Hepatocyte (in vitro differentiated cells): Measurements from ENCODE around the gene SLC2A5. TPM values are rescaled to one million over a fixed set of nuclear protein-coding genes. Genes with fewer than 3 reads are reported as not detected.
"Not testable (repeated sequence)": the region's sequence is repeated elsewhere in the genome, so short reads cannot be mapped to it uniquely, and the experiment has no call there.

Experiments
- DNase-seq: peaks from one replicate; pipeline ENCODE4 v3.0.0-alpha.2; 2016; ENCODE audit warnings: low spot score
- H2AFZ ChIP-seq: fragments of 200-600 bp; sonication (generic); 2 replicates; pipeline ENCODE4 v1.6.0; 2016; ENCODE audit warnings: antibody characterized with exemption, mild to moderate bottlenecking
- H3K27ac ChIP-seq: fragments of 200-600 bp; sonication (generic); 2 replicates; pipeline ENCODE4 v1.5.1; 2016; ENCODE audit warnings: mild to moderate bottlenecking
- H3K27me3 ChIP-seq: fragments of 200-600 bp; sonication (generic); 2 replicates; pipeline ENCODE4 v1.6.1; 2016
- H3K36me3 ChIP-seq: fragments of 200-600 bp; sonication (generic); replicated peaks from 2 replicates; pipeline ENCODE4 v1.5.1; 2016; ENCODE audit warnings: low read depth; ENCODE audit not compliant: insufficient read depth
- H3K4me1 ChIP-seq: fragments of 200-600 bp; sonication (generic); 2 replicates; pipeline ENCODE4 v1.5.1; 2016; ENCODE audit warnings: mild to moderate bottlenecking, moderate library complexity; ENCODE audit not compliant: insufficient read depth
- H3K4me2 ChIP-seq: fragments of 200-600 bp; sonication (generic); 2 replicates; pipeline ENCODE4 v1.6.0; 2016
- H3K4me3 ChIP-seq: fragments of 200-600 bp; sonication (generic); 2 replicates; pipeline ENCODE4 v1.5.1; 2016; ENCODE audit warnings: mild to moderate bottlenecking
- H3K79me2 ChIP-seq: fragments of 200-600 bp; sonication (generic); 2 replicates; pipeline ENCODE4 v1.6.0; 2017; ENCODE audit warnings: mild to moderate bottlenecking
- H3K9me2 ChIP-seq: fragments of 200-600 bp; sonication (generic); replicated peaks from 2 replicates; pipeline ENCODE4 v1.6.0; 2017; ENCODE audit warnings: mild to moderate bottlenecking; ENCODE audit not compliant: insufficient read depth
- H3K9me3 ChIP-seq: fragments of 200-600 bp; sonication (generic); 2 replicates; pipeline ENCODE4 v1.5.1; 2016; ENCODE audit warnings: low read depth, mild to moderate bottlenecking
- H4K20me1 ChIP-seq: fragments of 200-600 bp; sonication (generic); 2 replicates; pipeline ENCODE4 v1.6.0; 2016; ENCODE audit warnings: mild to moderate bottlenecking; ENCODE audit not compliant: insufficient read depth, poor library complexity, severe bottlenecking
- EZH2 ChIP-seq: fragments of 200-600 bp; sonication (generic); IDR thresholded peaks from 2 replicates; pipeline ENCODE4 v1.6.1; 2016; ENCODE audit warnings: antibody characterized with exemption, mild to moderate bottlenecking, borderline replicate concordance
- EZH2phosphoT487 ChIP-seq: fragments of 200-600 bp; sonication (generic); IDR thresholded peaks from one replicate; pipeline ENCODE4 v1.6.1; 2018; ENCODE audit warnings: antibody characterized with exemption, mild to moderate bottlenecking, low read depth, moderate library complexity; ENCODE audit not compliant: unreplicated experiment, severe bottlenecking
- WGBS: methylation state at CpG from one replicate; pipeline ENCODE4 v1.1.6; 2016; ENCODE audit warnings: low lambda C conversion rate; ENCODE audit errors: missing lambda C conversion rate; 5-methylcytosine and 5-hydroxymethylcytosine counted together
- polyA plus RNA-seq: library from polyadenylated mRNA; unstranded; fragments of >200 nt; fragmentation: Nextera tagmentation; extraction: Ambion mirVana; gene quantifications from 2 replicates; pipeline ENCODE4 v1.2.1, GENCODE V29; 2016
- total RNA-seq: library from RNA; depleted of rRNA; stranded (reverse); fragments of >200 nt; gene quantifications from 2 replicates; pipeline ENCODE4 v1.2.3, GENCODE V29; 2014
- TF ChIP-seq, protein P1 (sequence below): fragments of 200-600 bp; sonication (generic); IDR thresholded peaks from 2 replicates; pipeline ENCODE4 v1.5.1; 2016; ENCODE audit warnings: antibody characterized with exemption, mild to moderate bottlenecking; ENCODE audit not compliant: poor library complexity

SLC2A5 gene
- total and polyA plus RNA-seq, 2 experiments from 2014 or later: 7.2 to 8.2 TPM

DNA sequence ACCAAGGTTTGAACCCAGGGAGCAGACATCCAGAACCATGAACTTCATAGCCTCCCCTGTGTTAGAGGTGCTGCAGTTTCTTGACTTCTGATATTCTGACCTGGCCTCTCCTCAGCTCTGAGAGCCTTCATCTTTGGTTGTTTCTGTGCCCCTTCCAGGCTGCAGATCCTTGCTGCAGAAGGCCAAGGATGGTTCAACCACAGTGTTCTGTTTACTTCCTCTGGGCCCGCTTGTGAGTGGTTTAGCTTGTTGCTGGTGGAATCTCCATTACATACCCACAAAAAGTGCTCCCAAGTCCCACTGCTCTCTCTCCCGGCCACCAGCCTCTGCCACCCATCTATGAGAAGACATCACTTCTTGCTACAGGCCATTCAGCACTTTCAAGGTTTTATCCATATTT lies 34.2 kb downstream of the SLC2A5 start:
- H3K4me3 ChIP-seq: no peak overlapping the region
- H3K27me3 ChIP-seq: no peaks in the 10 kb centered on the region
- TF ChIP-seq EZH2phosphoT487 (no peak), EZH2 (no peak)
- no peaks in the 10 kb centered on the region for H4K20me1 ChIP-seq
- no peaks in the 10 kb centered on the region for H3K9me3 ChIP-seq
- no peak overlapping the region for H3K4me2 ChIP-seq
- WGBS: 93% methylated on average over 2 of the region's 2 CpGs
- no peaks in the 10 kb centered on the region for H3K36me3 ChIP-seq
- H2AFZ ChIP-seq: no peak overlapping the region
- no peaks in the 10 kb centered on the region for H3K79me2 ChIP-seq
- H3K9me2 ChIP-seq: no peaks in the 10 kb centered on the region
- no peak for DNase-seq
- no peaks in the 10 kb centered on the region for H3K4me1 ChIP-seq
- no peak overlapping the region for H3K27ac ChIP-seq

DNA sequence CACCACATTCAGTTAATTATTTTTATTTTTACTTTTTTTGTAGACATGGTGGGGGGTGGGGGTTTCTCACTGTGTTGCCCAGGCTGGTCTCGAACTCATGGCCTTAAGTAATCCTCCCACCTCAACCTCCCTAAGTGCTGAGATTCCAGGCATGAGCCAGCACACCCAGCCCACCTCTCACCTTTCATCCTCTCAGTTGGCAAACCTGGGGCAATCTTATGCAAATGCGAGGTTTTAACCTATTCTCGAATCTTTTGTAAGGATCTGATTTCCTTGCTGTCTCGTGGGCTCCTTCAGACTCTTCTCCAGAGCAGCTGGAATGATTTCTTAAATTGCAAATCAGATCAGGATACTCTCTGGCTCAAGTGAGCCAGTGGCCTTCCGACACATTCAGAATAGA lies 36.1 kb downstream of the SLC2A5 start:
- TF ChIP-seq EZH2: no peak
- TF ChIP-seq, protein P1, sequence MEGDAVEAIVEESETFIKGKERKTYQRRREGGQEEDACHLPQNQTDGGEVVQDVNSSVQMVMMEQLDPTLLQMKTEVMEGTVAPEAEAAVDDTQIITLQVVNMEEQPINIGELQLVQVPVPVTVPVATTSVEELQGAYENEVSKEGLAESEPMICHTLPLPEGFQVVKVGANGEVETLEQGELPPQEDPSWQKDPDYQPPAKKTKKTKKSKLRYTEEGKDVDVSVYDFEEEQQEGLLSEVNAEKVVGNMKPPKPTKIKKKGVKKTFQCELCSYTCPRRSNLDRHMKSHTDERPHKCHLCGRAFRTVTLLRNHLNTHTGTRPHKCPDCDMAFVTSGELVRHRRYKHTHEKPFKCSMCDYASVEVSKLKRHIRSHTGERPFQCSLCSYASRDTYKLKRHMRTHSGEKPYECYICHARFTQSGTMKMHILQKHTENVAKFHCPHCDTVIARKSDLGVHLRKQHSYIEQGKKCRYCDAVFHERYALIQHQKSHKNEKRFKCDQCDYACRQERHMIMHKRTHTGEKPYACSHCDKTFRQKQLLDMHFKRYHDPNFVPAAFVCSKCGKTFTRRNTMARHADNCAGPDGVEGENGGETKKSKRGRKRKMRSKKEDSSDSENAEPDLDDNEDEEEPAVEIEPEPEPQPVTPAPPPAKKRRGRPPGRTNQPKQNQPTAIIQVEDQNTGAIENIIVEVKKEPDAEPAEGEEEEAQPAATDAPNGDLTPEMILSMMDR: no peak
- no peak for TF ChIP-seq EZH2phosphoT487
- H3K27me3 ChIP-seq: no peaks in the 10 kb centered on the region
- H3K4me3 ChIP-seq: no peak overlapping the region
- no peak overlapping the region for H3K4me2 ChIP-seq
- no peak overlapping the region for H2AFZ ChIP-seq
- H3K9me2 ChIP-seq: no peaks in the 10 kb centered on the region
- H3K79me2 ChIP-seq: no peaks in the 10 kb centered on the region
- no peaks in the 10 kb centered on the region for H3K4me1 ChIP-seq
- H3K27ac ChIP-seq: no peak overlapping the region
- 70% methylated on average over 5 of the region's 5 CpGs for WGBS
- no peaks in the 10 kb centered on the region for H4K20me1 ChIP-seq
- H3K9me3 ChIP-seq: no peaks in the 10 kb centered on the region
- DNase-seq: no peak
- no peaks in the 10 kb centered on the region for H3K36me3 ChIP-seq

DNA sequence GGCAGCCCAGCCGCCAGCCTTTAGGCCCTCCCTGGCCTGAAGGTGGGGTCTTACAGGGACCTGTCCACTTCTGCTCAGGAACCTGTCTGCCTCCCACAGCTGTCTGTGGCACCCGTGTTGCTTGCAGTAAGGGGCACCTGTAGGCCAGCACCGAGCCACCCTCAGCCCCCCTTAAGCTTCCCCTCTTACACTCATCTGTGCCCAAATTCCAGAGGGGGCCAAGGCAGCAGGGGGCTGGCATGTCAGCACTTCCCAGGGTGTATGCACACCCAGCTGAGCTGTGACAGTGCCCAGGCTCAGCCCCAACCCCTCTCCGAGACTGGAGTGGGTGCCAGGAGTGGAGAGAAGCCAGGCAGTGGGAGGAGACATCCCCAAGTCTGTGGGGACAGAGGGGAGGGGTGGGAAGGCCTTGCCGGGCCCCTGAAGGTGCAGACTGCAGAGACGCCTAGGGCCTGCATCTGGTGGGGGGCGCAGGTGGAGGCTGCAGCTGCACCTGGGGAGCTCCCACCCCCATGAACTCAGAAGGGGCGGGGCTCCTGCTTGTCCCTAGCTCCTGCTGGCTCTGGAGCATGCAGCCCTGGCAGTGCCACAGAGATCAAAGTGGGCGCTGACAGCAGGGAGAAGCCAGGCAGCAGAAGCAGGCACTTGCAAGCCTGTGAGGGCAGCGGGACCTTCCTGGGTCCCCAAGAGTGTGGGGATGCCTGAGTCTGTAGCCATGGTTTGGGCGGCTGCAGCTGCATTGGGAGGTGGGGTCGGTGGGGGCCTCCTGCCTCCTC lies 37.8 kb downstream of the SLC2A5 start:
- DNase-seq: no peak
- no peaks in the 10 kb centered on the region for H3K36me3 ChIP-seq
- H3K79me2 ChIP-seq: no peaks in the 10 kb centered on the region
- no peaks in the 10 kb centered on the region for H3K9me2 ChIP-seq
- no peak overlapping the region for H3K27ac ChIP-seq
- H3K4me3 ChIP-seq: no peak overlapping the region
- TF ChIP-seq EZH2: no peak
- TF ChIP-seq, protein P1: no peak
- TF ChIP-seq EZH2phosphoT487: no peak
- 81% methylated on average over 12 of the region's 12 CpGs for WGBS
- H4K20me1 ChIP-seq: no peaks in the 10 kb centered on the region
- H2AFZ ChIP-seq: no peak overlapping the region
- no peaks in the 10 kb centered on the region for H3K4me1 ChIP-seq
- H3K4me2 ChIP-seq: no peak overlapping the region
- no peaks in the 10 kb centered on the region for H3K27me3 ChIP-seq
- H3K9me3 ChIP-seq: no peaks in the 10 kb centered on the region

DNA sequence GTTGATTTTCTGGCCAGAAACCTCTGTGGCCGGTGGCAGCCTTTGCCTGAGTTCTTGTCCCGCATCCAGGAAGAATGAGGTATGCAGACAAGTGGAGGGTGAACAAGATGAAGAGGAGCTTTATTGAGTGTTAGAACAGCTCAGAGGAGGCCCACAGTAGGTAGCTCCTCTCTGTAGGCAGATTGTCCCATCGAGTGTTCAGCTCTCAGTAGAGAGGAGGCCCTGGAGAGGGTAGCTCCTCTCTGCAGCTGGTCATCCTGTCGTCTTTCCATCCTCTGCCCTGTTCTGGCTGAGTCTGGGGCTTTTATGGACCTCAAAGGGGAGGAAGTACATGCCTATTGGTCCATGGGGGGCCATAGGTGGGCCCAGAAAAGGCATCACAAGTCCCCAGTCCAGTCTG lies 38.4 kb downstream of the SLC2A5 start:
- H3K79me2 ChIP-seq, H3K36me3 ChIP-seq, H3K4me3 ChIP-seq, H3K9me2 ChIP-seq, H3K4me2 ChIP-seq, H2AFZ ChIP-seq, H3K4me1 ChIP-seq, H3K9me3 ChIP-seq, H3K27ac ChIP-seq, DNase-seq, H4K20me1 ChIP-seq, H3K27me3 ChIP-seq: not testable (repeated sequence)
- whole genome bisulfite sequencing: 90% methylated on average over 4 of the region's 4 CpGs
